Activated CD4-positive, alpha-beta T cell treated with anti-CD3 and anti-CD28 coated beads, Interleukin-2, amount 50 U/mL, for 4 hours (primary cell): ENCODE data around the gene GALM.
A peak's percentile ranks its signal among the peaks of the same experiment; 100 is the strongest.
"Not testable (repeated sequence)": the region's sequence is repeated elsewhere in the genome, so short reads cannot be mapped to it uniquely, and the experiment has no call there.

Source experiments
- DNase-seq, 2 experiments: peaks; one replicate each; pipeline ENCODE4 v3.0.0-alpha.2; 2020

GALM gene

DNA sequence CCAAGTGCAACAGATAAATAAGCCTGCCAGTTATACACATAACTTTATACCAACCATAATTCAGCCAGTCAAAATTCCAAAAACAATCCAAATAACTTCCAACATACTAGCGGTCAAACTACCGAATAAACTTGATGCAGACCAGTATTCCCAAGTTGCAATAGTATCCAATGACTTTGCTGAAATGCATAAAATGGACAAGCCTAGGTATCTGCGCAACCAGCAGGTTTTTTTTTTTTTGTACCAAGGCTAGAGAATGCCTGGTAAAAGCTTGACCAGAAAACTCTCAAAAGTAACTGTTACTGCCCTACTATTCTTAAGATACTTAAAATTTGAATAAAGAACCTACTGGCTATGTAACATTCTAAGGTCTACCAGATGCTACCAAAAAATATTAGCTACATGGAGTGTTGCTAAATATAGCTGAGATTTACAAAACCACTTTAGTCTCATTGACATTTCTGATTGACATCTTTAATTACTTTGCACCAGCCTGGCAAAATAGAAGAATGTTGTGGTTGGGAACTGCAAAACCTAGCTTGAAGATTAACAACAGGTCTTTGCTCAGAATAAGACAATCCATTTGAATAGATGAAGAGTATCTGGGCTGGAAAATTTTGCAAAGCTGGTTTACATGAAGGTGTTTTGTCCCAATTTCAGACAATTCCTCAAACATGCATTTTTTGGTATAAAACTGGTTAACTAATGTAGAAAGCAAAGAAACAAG lies 77.9 kb downstream of the GALM start:
- DNase-seq, result no peak

- DNase-seq, result no peak
Observed at GRCh38 chr2:38744399-38744780, 78.5 kb downstream of the GALM start.

- no peak for DNase-seq
Observed at GRCh38 chr2:38745267-38745666, 79.4 kb downstream of the GALM start.

GRCh38 chr2:38747007-38747424 lies 81.1 kb downstream of the GALM start:
- no peak for DNase-seq

- DNase-seq, result no peak
Observed at GRCh38 chr2:38747819-38748218, 81.9 kb downstream of the GALM start.

- no peak for DNase-seq
Observed at GRCh38 chr2:38748391-38748790, 82.5 kb downstream of the GALM start.

DNA sequence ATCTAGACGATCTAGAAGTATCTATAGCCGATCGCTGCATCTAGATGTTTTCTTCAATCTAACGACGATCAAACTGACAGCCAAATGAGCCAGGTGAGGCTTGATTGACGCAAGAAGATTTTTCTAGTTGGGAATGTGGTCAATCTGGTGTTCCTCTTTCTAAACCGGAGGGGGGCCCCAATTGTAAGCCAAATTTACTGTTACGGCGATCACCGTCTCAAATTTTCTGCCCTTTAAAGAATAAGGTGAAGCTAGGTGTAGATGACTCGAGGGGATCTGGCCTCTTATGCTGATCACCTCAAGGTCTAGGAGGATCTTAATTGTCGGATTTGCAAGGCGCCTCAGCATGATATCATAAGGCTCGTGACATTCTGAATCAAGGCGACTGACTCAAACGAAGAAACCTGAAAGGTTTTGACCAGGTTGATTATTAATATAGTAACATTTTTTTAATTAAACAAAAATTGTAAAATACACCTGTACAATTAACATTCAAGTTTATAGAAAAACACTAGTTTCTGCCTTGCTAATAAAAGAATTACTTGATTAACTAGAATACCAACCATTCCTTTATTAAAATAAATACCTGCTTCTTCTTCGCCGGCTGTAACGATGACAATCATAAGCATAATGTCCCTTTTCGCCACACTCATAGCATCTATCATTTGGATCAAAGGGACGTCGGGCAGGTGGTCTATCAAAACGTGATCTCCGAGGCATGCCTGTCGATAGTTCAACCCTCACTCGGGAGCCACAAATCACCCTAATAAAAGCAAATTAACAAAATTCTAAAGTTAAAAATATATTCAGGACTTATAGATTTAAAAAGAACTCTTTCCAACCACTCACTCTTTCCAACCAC lies 83.3 kb downstream of the GALM start:
- no peak for DNase-seq

DNA sequence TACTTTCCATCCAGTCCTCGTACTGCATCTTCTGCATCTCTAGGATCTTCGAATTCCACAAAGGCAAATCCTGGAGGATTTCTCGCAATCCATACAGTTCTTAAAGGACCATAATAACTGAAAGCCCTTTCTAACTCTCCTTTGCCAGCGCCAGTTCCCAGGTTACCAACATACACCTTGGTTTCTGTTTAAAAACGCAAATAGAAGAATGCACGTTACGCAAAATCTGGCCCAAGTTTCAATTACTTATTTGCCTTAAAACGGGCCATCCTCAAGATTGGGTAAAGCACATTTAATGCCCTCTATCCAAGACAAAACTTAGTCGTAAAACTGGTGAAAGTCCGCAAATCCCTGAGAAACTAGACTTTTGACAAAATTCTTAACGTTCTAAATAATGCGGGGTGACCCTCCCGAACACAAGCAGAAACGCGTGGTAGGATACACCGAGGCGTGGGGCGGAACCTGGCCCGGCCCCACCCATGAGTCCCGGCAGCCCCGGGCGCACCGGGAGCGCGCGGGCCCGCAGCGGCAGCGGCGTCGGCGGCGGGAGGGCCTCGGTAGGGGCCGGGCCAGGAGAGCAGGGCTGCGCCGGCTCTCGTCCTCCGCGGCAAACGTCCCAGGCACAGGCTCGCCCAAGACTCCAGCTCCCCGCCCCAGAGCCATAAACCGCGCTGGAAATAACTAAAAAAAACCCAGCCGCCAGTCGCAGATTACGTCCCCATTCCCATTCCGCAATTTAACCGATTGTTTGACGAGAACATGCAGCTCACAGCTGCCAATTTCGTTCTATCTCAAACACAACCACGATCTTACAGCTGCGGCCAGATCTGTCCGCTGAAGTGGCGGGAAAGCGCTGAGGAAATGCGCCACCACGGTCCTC lies 84.3 kb downstream of the GALM start:
- peak; percentile 27 to 42 for DNase-seq

DNA sequence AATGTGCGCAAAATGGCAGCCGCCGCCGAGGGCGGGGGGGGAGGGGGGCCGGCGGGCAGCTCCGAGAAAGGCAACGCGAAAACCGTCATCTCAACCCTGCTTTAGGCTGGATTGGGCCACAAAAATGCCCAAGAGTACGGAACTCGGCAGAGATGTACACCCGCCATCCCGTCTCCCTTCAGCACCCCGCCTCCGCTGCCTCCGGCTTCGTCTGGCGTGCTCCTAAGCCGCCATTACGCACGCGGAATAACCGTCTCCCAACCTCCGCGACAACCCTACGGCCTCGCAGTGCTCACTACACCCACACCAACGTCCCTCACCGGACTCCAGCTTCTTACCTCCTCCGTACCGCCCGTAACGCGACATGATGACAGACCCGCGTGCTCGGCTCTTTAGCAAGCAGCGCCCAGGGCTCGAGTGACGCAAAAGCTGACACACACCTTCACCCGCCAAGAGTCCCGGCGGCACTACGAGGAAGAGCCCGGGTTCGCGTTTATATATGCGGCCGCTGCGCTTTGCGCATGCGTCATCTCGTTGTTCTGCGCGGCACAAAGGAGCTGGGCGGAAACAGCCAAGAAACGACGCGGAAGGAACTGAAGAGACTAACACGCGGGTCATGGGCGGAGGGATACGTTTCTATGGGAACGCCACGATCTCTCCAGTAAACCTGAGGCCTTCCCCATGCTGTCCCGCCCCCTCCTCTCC lies 85.1 kb downstream of the GALM start, which contains the start of gene SRSF7:
TSS of gene SRSF7 (minus strand) at position 471 of the 705 bp plus-strand sequence. CDS start at position 366, 105 bp downstream.
- peak; percentile 96 to 97 for DNase-seq

GRCh38 chr2:38751596-38752410 lies 85.9 kb downstream of the GALM start:
- DNase-seq, result peak; percentile 27 to 31

DNA sequence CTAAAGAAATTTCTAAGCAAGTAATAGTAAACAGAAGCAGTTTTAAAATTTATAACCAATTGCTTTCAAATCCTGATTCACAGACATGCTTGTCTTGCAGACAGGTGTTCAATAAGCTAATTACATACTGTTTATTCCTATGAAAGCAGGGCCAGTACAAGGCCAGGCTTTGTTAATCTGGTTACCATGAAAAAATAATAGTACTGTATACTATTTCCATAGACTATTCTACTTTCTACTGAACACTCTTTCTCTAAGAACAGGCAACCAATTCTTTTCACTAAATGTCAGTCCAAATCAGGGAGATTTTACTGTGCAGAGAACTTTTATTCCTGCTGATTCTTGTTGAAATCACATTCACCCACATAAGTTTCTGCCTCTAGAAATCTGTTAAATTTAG lies 88.1 kb downstream of the GALM start:
- no peak for DNase-seq

- no peak for DNase-seq
Observed at GRCh38 chr2:38754506-38754905, 88.6 kb downstream of the GALM start.

DNA sequence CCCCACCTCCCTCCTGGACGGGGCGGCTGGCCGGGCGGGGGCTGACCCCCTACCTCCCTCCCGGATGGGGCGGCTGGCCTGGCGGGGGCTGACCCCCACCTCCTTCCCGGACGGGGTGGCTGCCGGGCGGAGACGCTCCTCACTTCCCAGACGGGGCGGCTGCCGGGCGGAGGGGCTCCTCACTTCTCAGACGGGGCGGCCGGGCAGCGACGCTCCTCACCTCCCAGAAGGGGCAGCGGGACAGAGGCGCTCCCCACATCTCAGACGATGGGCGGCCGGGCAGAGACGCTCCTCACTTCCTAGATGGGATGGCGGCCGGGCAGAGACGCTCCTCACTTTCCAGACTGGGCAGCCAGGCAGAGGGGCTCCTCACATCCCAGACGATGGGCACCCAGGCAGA lies 90.0 kb downstream of the GALM start:
- DNase-seq, result not testable (repeated sequence)

DNA sequence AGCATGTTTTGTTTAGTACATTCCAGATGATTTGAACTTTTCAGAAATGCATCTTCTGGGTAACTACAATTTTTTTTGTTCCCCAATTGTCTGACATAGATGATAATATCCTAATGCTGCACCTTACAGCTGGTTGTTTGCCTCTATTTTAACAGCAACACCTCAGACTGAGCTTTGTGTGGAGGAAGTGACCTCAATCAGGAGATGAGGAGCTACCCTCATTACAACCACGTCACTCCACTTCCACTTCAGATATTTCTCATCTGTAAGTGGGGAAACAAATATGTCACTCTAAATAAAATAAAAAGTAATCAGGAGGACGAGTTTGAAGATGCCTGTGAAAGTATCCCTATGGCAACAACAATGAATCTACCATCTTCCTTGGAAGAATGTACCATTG lies 97.3 kb downstream of the GALM start:
- DNase-seq, result no peak

- no peak for DNase-seq
Observed at GRCh38 chr2:38763728-38764127, 97.8 kb downstream of the GALM start.

DNA sequence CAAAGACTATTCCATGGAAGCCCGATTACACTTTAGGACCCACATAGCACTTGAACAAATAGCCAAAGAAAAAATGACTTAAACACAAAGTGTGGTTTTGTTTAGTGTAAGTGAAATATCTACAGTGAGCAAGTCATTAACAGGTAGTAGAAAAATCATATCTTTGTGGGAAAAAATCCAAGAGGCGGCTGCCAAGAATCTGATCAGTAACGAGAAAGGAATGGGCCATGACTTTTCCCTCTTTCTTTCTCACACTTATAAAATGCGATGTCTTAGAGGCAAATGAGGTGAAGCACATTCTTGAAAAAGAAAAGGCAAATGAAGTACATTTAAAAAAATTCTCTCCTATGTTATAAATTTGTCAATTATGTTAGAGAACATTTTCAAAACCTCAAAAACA lies 99.2 kb downstream of the GALM start:
- DNase-seq, result no peak

- no peak for DNase-seq
Observed at GRCh38 chr2:38765551-38765950, 99.6 kb downstream of the GALM start.

DNA sequence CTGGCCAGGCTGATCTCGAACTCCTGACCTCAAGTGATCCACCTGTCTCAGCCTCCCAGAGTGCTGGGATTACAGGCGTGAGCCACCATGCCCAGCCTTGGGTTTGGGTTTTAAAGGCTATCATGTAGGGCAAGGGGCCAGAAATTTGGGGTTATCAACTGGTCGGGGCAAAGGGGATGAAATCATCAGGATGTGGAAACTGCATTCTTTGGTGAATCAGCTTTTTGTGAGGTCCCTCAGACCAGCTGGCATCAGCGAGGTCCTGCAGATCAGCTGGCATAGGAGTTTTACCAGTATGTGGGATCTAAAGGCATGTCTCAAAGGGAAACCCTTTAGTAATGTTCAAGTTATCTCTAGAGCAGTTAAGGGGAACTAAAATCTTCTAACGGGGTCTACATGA lies 105.7 kb downstream of the GALM start:
- DNase-seq, result no peak

GRCh38 chr2:38775097-38775920 lies 109.4 kb downstream of the GALM start:
- no peak for DNase-seq

DNA sequence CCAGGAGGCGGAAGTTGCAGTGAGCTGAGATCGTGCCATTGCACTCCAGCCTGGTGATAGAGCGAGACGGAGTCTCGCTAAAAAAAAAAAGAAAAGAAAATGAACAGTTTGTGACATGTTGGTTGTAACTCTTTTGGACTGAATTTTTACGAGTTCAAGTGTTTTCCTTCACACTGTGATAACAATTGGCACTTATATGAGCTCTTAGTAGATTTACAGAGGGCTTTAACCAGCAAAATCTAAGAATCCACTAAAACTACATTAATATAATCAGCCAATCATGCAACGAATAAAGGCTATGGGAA lies 110.0 kb downstream of the GALM start:
- DNase-seq, result no peak

DNA sequence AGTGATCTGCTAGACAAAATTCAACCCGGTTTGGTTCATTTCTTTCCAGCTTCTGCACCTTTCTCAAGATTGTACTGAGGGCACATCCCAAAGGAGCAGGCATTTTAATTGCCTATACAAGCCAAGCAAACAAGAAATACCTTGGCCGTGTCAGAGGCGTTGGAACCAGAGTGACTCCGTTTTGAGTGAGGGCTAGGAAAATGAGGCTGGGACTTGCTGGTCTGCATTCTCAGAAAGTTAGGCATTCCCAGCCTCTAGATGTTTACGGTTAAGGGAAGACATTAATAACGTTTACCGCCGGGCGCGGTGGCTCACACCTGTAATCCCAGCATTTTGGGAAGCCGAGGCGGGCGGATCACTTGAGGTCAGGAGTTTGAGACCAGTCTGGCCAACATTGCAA lies 110.6 kb downstream of the GALM start:
- DNase-seq, result no peak
